HepG2 (cell line): ENCODE data around the gene GALR2. TPM values are rescaled to one million over a fixed set of nuclear protein-coding genes. Genes with fewer than 3 reads are reported as not detected.

Source experiments
- FOXA1 ChIP-seq, 2 experiments: fragments of 450-650 bp in 1 of 2; sonication (generic) in 1 of 2; formaldehyde crosslinking in 1 of 2; IDR thresholded peaks; 2 replicates each; pipeline versions ENCODE4 v1.4.0 to v1.6.1; 2016 to 2020; ENCODE audit warnings: missing genetic modification reagents in 1 of 2
- HNF1B ChIP-seq: sonication (generic); formaldehyde crosslinking; IDR thresholded peaks from 2 replicates; pipeline ENCODE4 v1.5.1; 2020; ENCODE audit warnings: mild to moderate bottlenecking, moderate library complexity, missing genetic modification reagents
- MEIS1 ChIP-seq: sonication (generic); formaldehyde crosslinking; IDR thresholded peaks from 2 replicates; pipeline ENCODE4 v1.9.0; 2021; ENCODE audit warnings: mild to moderate bottlenecking, missing genetic modification reagents, moderate library complexity, borderline replicate concordance
- NR2F2 ChIP-seq: IDR thresholded peaks from 2 replicates; pipeline ENCODE4 v1.6.1; 2012; ENCODE audit warnings: low read depth, inconsistent platforms, borderline replicate concordance
- NR2F6 ChIP-seq, 2 experiments: IDR thresholded peaks; 2 replicates each; pipeline ENCODE4 v1.6.1; 2016; ENCODE audit warnings: antibody characterized with exemption in 1 of 2, mild to moderate bottlenecking in 1 of 2
- RXRA ChIP-seq: sonication (generic); formaldehyde crosslinking; IDR thresholded peaks from 2 replicates; pipeline ENCODE4 v1.5.1; 2020; ENCODE audit warnings: missing genetic modification reagents
- THAP11 ChIP-seq: IDR thresholded peaks from 2 replicates; pipeline ENCODE4 v1.6.1; 2016; ENCODE audit warnings: missing biosample characterization, missing genetic modification reagents
- ZBED4 ChIP-seq: sonication (generic); formaldehyde crosslinking; IDR thresholded peaks from 2 replicates; pipeline ENCODE4 v1.4.0; 2020; ENCODE audit warnings: missing genetic modification reagents, borderline replicate concordance
- ZNF432 ChIP-seq: sonication (generic); formaldehyde crosslinking; IDR thresholded peaks from 2 replicates; pipeline ENCODE4 v1.5.0; 2020; ENCODE audit warnings: missing genetic modification reagents, mild to moderate bottlenecking, borderline replicate concordance
- ZNF547 ChIP-seq: sonication (generic); formaldehyde crosslinking; IDR thresholded peaks from 2 replicates; pipeline ENCODE4 v1.5.1; 2020; ENCODE audit warnings: mild to moderate bottlenecking, missing genetic modification reagents
- polyA plus RNA-seq, 8 experiments: library from polyadenylated mRNA; depleted of rRNA in 3 of 8; stranded (reverse) in 7 of 8; unstranded in 1 of 8; fragments of >200 nt; fragmentation: Illumina TruSeq in 4 of 8; extraction: Trizol in 4 of 8; gene quantifications; 2 replicates each; pipeline versions ENCODE4 v1.2.1 to v1.2.3, GENCODE V29; 2011 to 2016; ENCODE audit warnings: low read depth in 4 of 8, missing spikeins in 1 of 8, mixed read lengths in 1 of 8; ENCODE audit not compliant: insufficient read depth in 1 of 8
- total RNA-seq, 5 experiments: library from RNA; depleted of rRNA; stranded (reverse); fragments of >200 nt; fragmentation: Illumina TruSeq; extraction: Trizol; gene quantifications; 2 replicates each; pipeline ENCODE4 v1.2.3, GENCODE V29; 2016; ENCODE audit warnings: low read depth in 1 of 5
- TF ChIP-seq, protein P1 (sequence below), 2 experiments: sonication (generic) in 1 of 2; formaldehyde crosslinking in 1 of 2; IDR thresholded peaks; 2 replicates each; pipeline versions ENCODE4 v1.4.0 to v1.6.1; 2016 to 2020; ENCODE audit warnings: borderline replicate concordance in 1 of 2, low read depth in 1 of 2, mild to moderate bottlenecking in 1 of 2, missing genetic modification reagents in 1 of 2
- TF ChIP-seq, protein P2 (sequence below): sonication (generic); formaldehyde crosslinking; IDR thresholded peaks from 2 replicates; pipeline ENCODE4 v1.8.0; 2022; ENCODE audit warnings: low read depth, missing genetic modification reagents
- TF ChIP-seq, protein P3 (sequence below): sonication (generic); formaldehyde crosslinking; IDR thresholded peaks from 2 replicates; pipeline ENCODE4 v1.4.0; 2020; ENCODE audit warnings: missing genetic modification reagents, borderline replicate concordance

Gene GALR2
- total and polyA plus RNA-seq, 2 of the 13 experiments (the other 11 are each of a cell fraction or from before 2014, with no cell fraction given): 0.48 to 0.58 TPM

DNA sequence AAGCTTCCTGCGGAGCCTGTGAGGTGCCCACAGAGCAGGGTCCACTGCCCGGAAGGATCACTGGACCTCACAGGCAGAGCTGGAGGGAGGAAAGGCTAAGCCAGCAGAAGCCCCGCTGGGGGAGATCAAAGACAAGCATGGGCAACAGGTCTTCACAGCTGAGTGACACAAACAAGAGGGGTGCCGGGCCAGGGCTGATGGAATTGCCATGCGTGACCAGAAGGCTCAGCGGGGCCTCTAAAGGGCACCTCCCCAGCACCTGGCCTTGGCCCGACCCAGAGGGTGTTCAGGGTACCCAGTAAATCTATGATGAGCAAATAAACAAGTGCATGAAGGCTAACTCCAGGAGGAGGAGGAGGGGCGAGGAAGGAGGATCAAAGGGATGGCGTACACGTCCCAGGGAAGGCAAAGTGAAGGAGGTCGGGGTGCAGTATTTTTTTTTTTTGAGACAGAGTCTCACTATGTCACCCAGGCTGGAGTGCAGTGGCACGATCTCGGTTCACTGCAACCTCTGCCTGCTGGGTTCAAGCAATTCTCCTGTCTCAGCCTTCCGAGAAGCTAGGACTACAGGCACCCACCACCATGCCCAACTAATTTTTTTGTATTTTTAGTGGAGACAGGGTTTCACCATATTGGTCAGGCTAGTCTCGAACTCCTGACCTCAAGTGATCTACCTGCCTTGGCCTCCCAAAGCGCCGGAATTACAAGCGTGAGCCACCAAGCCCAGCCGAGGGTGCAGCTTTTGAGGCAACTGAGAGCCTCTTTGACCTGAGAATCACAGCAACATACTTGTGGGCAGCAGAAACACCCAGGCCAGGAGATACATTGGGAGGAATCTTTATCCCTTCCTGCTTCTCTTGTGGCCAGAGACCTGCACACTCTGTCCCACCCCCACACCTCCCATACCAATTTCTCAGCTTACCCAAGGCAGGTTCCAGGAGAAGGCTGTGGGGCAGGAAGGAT lies 45.1 kb downstream of the GALR2 start (continued):
- peak; percentile 73; the same call in 1 of the 2 replicates for TF ChIP-seq NR2F2
- TF ChIP-seq FOXA1 (IDR thresholded peaks at IDR 0.05): no peak
- no peak for TF ChIP-seq FOXA1 (CRISPR knock-in tag; IDR thresholded peaks at IDR 0.05)
- TF ChIP-seq ZBED4 (CRISPR knock-in tag): peak; percentile 69
- peak; percentile 42; the same call in 1 of the 2 replicates for TF ChIP-seq MEIS1
- TF ChIP-seq, protein P1, sequence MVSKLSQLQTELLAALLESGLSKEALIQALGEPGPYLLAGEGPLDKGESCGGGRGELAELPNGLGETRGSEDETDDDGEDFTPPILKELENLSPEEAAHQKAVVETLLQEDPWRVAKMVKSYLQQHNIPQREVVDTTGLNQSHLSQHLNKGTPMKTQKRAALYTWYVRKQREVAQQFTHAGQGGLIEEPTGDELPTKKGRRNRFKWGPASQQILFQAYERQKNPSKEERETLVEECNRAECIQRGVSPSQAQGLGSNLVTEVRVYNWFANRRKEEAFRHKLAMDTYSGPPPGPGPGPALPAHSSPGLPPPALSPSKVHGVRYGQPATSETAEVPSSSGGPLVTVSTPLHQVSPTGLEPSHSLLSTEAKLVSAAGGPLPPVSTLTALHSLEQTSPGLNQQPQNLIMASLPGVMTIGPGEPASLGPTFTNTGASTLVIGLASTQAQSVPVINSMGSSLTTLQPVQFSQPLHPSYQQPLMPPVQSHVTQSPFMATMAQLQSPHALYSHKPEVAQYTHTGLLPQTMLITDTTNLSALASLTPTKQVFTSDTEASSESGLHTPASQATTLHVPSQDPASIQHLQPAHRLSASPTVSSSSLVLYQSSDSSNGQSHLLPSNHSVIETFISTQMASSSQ (IDR thresholded peaks at IDR 0.05; ENCODE audit: low read depth): peak; percentile 35; the same call in 1 of the 2 replicates
- TF ChIP-seq, protein P1 (CRISPR knock-in tag; IDR thresholded peaks at IDR 0.05; ENCODE audit: borderline replicate concordance): no peak; the same call in 1 of the 2 replicates
- TF ChIP-seq THAP11 (CRISPR knock-in tag): peak; percentile 26; the same call in 1 of the 2 replicates
- peak; percentile 66 for TF ChIP-seq NR2F6 (IDR thresholded peaks at IDR 0.05)
- TF ChIP-seq NR2F6 (CRISPR knock-in tag; IDR thresholded peaks at IDR 0.05): peak; percentile 88
- TF ChIP-seq HNF1B (CRISPR knock-in tag): peak; percentile 57
- TF ChIP-seq, protein P2, sequence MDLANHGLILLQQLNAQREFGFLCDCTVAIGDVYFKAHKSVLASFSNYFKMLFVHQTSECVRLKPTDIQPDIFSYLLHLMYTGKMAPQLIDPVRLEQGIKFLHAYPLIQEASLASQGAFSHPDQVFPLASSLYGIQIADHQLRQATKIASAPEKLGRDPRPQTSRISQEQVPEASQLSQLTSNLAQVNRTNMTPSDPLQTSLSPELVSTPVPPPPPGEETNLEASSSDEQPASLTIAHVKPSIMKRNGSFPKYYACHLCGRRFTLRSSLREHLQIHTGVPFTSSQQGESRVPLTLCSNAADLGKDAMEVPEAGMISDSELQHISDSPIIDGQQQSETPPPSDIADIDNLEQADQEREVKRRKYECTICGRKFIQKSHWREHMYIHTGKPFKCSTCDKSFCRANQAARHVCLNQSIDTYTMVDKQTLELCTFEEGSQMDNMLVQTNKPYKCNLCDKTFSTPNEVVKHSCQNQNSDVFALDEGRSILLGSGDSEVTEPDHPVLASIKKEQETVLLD (CRISPR knock-in tag): no peak
- TF ChIP-seq ZNF547 (CRISPR knock-in tag): 0 out of 2 replicates have a peak, but pooled peaks have one; percentile 29
- TF ChIP-seq, protein P3, sequence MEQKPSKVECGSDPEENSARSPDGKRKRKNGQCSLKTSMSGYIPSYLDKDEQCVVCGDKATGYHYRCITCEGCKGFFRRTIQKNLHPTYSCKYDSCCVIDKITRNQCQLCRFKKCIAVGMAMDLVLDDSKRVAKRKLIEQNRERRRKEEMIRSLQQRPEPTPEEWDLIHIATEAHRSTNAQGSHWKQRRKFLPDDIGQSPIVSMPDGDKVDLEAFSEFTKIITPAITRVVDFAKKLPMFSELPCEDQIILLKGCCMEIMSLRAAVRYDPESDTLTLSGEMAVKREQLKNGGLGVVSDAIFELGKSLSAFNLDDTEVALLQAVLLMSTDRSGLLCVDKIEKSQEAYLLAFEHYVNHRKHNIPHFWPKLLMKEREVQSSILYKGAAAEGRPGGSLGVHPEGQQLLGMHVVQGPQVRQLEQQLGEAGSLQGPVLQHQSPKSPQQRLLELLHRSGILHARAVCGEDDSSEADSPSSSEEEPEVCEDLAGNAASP (CRISPR knock-in tag): peak; percentile 79; the same call in 1 of the 2 replicates
- TF ChIP-seq ZNF432: no peak
- peak; percentile 92 for TF ChIP-seq RXRA (CRISPR knock-in tag)
